ENCODE data around the gene GPR39.
"Not testable (repeated sequence)": the region's sequence is repeated elsewhere in the genome, so short reads cannot be mapped to it uniquely, and the experiment has no call there.

Gene GPR39

DNA sequence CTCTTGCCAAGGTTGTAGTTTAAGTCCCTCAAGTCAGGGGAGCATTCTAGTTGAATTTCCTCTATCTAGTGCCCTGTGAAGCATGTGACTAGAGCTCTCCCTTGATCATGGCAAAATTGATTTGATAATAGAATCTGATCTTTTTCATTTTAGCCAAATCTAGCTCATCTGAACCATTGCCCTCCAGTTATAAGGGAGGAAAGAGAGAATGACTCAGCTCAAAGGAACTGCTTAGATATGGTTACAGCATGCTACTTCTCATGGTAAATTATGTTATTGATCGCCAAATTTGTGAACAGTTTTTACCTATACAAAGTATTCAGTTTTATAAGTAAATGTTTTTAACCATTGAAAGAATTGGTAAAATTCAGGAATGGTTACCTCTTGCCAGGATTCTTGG, 100.8 kb downstream of the GPR39 start:
- DNase-seq = no peak

DNA sequence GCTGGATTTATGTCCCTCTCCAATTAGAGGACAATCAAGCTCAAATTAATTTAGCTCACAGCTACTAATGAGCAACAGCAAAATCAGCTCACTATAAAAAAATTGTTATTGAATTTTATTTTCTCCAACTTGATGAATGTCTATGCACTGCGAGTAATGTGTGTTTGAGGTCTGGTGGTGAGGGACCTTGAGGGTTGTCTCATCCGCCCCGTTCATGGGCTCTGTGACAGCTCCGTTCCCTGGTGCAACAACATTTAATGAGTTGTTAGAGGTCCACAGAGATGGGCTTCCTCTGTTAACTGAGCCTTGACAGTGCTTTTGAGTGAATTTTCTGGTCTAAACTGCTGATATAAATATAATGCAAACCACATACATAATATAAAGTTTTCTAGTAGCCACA, 101.7 kb downstream of the GPR39 start:
- no peak for DNase-seq

DNA sequence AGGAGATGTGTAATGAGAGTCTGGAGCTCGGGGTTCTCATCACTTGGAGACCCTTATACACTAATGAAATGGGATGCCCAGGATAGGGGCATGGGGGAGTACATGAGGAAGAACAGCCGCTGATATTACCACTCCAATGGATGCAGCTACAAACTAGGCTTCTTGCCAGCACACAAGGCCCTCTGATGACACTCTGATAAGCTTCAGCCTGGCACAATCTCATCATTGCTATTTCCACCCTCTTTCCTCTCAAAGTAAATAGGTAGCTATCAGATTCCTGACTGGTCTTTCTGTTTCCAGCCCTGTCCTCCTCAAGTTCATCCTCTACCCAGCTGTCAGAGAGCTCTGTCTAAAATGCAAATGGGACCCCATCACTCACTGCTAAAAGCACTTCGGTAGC, 103.0 kb downstream of the GPR39 start:
- DNase-seq = peak; percentile 58

GRCh38 chr2:132521341-132521740, 104.7 kb downstream of the GPR39 start:
- no peak for DNase-seq

DNA sequence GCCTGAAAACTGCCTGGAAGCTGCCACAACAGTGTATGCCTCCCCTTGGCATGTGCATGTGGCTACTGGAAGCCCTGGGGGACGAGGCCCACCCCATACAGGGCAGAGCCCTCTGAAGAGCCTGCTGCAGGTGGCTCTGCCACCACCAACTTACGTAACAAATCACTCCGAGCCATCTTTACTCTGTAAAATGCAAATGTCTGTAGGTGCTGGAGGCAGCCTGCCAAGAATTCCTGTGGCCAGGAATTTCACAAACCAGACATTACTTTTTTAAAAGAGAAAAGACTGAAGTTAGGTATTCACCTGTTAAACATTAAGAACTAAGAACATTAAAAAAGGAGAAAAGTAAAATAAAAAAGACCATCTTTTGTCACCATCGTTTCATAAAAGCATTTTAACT, 106.3 kb downstream of the GPR39 start:
- no peak for DNase-seq

DNA sequence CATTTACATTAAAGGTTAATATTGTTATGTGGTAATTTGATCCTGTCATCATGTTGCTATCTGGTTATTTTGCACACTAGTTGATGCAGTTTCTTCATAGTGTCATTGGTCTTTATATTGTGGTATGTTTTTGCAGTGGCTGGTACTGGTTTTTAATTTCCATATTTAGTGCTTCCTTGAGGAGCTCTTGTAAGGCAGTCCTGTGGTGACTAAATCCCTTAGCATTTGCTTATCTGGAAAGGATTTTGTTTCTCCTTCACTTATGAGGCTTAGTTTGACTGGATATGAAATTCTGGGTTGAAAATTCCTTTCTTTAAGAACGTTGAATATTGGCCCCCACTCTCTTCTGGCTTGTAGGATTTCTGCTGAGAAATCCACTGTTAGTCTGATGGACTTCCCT, 120.5 kb downstream of the GPR39 start:
- DNase-seq = not testable (repeated sequence)

- peak; percentile 5 for DNase-seq
Observed at GRCh38 chr2:132538331-132538855, 121.8 kb downstream of the GPR39 start.

- DNase-seq = no peak
Observed at GRCh38 chr2:132540166-132540565, 123.6 kb downstream of the GPR39 start.

DNA sequence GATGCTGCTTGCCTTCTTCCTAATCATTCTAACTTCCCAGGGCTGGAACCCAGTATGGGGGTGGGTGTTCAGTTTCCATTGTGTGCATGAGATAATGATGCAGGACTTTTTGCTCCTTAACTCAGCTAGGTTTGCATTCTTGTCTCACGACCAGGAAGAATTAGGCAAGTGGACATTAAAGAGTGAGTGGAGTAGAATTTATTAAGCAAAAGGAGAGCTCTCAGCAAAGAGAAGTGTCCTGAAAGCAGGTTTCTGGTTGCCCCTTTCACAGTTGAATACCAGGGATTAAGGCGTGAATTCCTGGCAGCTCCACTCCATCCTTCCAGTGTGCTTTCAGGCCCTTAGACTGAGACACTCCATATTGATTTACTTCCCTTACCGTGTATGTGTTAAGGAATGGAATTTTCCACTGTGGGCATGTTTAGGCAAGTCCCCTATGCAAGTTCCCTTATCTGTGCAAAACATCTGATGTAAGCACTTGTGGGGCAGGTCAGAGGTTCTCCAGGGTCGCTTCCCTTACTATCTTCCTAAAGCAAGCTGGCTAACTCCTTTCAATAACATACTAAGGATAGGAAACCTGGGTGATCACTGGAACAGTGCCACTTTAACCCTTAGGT, 126.5 kb downstream of the GPR39 start:
- no peak for DNase-seq

- DNase-seq = no peak
Observed at GRCh38 chr2:132544006-132544630, 127.5 kb downstream of the GPR39 start.

GRCh38 chr2:132547090-132547687, 130.6 kb downstream of the GPR39 start:
- DNase-seq = peak; percentile 69

GRCh38 chr2:132549935-132550670, 133.5 kb downstream of the GPR39 start:
- DNase-seq = peak; percentile 22

GRCh38 chr2:132550946-132551345, 134.3 kb downstream of the GPR39 start:
- DNase-seq = no peak

DNA sequence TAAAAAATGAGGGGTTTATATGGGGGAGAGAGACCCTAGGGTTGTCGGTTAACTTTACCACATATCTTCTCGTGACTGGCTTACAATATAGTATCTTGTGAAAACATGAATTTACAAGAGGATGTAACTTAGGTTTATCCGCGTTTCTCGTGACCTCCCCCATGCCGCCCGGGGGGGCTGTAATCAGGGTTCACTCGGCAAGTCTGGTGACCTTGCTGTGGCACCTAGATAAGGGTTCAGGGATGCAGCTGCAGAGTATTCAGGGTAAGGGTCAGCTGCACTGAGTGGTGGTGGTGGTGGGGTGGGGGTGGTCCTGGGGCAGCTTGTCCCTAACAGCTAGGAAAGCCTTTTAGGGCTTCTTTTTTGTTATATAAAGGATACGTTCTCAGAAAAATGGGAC, 141.1 kb downstream of the GPR39 start:
- DNase-seq = no peak

DNA sequence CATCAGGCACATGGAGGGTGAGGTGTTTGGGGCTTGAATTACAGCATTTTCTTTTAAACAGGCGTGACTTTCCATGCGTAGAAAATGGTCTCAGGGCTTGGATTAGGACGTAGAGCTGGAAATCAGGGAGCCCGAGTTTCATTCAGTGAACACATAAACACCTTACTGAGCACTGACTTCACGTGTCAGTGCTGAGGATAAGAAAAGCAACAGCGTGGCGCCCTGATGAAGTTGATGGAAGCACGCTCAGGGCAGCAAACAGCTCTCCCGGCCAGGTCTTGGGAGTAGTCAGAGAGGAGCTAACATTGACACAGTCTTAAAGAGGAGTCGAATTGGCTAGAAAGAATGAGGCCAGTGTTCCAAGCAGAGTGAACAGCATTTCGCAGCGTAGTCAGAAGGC, 142.7 kb downstream of the GPR39 start:
- DNase-seq = no peak

DNA sequence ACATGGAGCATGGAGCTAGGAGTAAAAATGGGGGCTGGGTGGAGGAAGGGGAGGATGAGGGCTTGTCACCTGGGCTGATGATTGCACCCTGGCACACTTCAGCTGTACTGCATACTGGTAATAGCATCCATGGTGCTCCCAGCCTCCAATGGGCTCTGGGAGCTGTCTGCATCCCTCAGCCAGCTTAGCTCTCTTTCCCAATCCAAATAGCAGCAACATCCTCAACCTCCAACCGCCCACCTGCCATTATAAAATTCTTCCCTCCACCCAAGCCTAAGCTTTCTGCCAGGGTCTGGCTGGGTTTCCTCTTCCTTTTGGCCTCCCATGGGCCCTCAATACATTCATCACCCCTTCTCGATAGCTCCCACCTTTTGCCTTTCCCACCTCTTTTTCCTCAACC, 143.3 kb downstream of the GPR39 start:
- DNase-seq = no peak

- DNase-seq = peak; percentile 55
Observed at GRCh38 chr2:132560562-132560961, 144.0 kb downstream of the GPR39 start.

GRCh38 chr2:132562245-132562644, 145.6 kb downstream of the GPR39 start:
- DNase-seq = no peak

DNA sequence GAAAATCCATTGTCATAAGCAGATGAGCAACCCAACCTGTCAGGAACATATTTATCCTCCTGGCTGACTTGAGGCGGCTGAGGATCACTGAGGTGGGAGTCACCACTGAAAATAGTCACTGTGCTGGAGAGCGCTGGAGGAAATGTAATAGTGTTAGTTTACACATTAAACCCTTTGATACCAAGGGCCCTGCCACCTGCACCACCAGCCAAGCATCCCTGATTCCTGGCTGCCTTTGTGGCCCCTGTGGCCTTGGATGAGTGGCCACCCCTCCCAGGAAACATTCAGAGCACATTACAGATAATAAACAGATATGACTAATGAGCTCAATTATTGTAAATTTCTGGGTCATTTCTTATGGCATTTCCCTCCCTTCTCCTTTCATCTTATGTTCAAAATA, 147.5 kb downstream of the GPR39 start:
- DNase-seq = peak; percentile 43

GRCh38 chr2:132566379-132566778, 149.8 kb downstream of the GPR39 start:
- no peak for DNase-seq

- DNase-seq = no peak
Observed at GRCh38 chr2:132567682-132568081, 151.1 kb downstream of the GPR39 start.

DNA sequence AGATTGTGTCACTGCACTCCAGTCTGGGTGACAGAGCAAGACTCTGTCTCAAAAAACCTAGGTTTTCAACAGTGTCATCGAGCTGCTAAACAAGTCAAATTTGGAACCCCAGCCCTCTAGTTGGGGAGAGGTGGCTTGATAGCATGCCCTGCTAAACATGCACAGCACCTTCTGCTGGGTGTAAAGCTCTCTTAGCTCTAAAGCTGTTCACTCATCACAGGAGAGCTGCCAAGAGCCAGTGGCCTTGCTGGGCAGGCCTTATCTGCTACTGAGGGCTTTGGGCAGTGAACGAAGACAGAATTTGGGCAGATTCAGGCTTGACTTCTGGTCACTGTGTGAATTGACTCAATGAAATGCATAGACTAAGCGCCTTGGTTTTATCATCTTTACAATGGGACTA, 152.1 kb downstream of the GPR39 start:
- no peak for DNase-seq

DNA sequence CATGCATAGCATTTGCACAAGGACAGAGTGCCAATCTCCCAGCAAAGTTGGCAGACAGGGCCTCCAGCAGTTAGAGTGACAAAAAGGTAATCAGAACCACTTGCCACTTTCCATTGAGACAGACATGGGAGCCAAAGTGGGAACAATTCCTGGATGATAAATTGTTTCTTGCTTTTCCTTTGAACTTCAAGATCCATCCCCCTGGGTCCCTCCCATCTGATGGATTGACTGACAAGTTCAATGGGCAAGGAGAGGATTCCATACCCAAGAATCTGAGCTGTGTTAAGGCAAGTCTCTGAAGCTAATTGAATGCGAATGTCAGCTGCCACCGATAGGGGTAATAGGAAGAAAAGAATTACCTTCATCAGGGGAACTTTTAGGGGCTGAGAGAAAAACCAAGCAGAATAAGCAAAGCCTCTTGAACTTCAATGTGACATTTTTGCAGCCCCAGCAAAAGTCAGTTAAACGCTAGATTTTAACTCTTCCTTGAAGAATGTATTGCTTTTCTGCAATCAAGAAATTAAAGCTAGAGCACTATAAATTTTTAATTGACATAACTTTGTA, 156.9 kb downstream of the GPR39 start:
- no peak for DNase-seq
